IPS DF 6.9 (cell line): ENCODE measurements around the gene OPCML.

Experiments
- DNase-seq: peaks from one replicate; pipeline ENCODE4 v3.0.0-alpha.2; 2013; ENCODE audit warnings: low read depth, low spot score
- H3K27ac ChIP-seq: one replicate; pipeline ENCODE4 v1.5.1; 2013; ENCODE audit warnings: low read length, control low read depth
- H3K27me3 ChIP-seq: 2 replicates; pipeline ENCODE4 v1.6.1; 2013; ENCODE audit warnings: mild to moderate bottlenecking, low read length; ENCODE audit not compliant: control insufficient read depth, insufficient read depth
- H3K36me3 ChIP-seq: 2 replicates; pipeline ENCODE4 v1.6.1; 2013; ENCODE audit warnings: low read length; ENCODE audit not compliant: control insufficient read depth, insufficient read depth
- H3K4me1 ChIP-seq: 2 replicates; pipeline ENCODE4 v1.6.1; 2013; ENCODE audit warnings: low read length; ENCODE audit not compliant: control insufficient read depth, insufficient read depth
- H3K4me3 ChIP-seq: 2 replicates; pipeline ENCODE4 v1.5.1; 2013; ENCODE audit warnings: mild to moderate bottlenecking, low read length
- H3K9me3 ChIP-seq: 2 replicates; pipeline ENCODE4 v1.6.1; 2013; ENCODE audit warnings: low read length, inconsistent platforms; ENCODE audit not compliant: control insufficient read depth, insufficient read depth
- WGBS: extraction: QIAGEN DNeasy Blood & Tissue Kit; methylation state at CpG from one replicate; pipeline ENCODE4 v1.1.7; 2013; ENCODE audit warnings: mixed read lengths, missing lambda C conversion rate; ENCODE audit not compliant: insufficient read length, insufficient coverage; 5-methylcytosine and 5-hydroxymethylcytosine counted together

The OPCML gene

GRCh38 chr11:133425245-133425644, 107.1 kb downstream of the OPCML start:
- Histone ChIP-seq H3K27me3 (no peaks in the 10 kb centered on the region), H3K36me3 (no peaks in the 10 kb centered on the region), H3K4me1 (peaks cover 2% of the 10 kb centered on the region), H3K4me3 (no peak overlapping the region), H3K27ac (no peak overlapping the region), H3K9me3 (no peaks in the 10 kb centered on the region)
- DNase-seq: no peak
- WGBS: no CpG with 5 or more reads among the region's 1 CpG

- Histone ChIP-seq H3K27ac (no peak overlapping the region), H3K9me3 (no peaks in the 10 kb centered on the region), H3K4me1 (no peaks in the 10 kb centered on the region; the same call in 1 of the 2 replicates)
These were observed 114.1 kb downstream of the OPCML start for GRCh38 chr11:133418218-133418617.

GRCh38 chr11:133414506-133414905, 117.8 kb downstream of the OPCML start:
- H3K27ac ChIP-seq: no peak overlapping the region
- H3K27me3 ChIP-seq: no peaks in the 10 kb centered on the region
- no peaks in the 10 kb centered on the region for H3K36me3 ChIP-seq
- H3K9me3 ChIP-seq: no peaks in the 10 kb centered on the region
- DNase-seq: no peak
- no CpG with 5 or more reads among the region's 6 CpGs for WGBS
- H3K4me3 ChIP-seq: no peak overlapping the region
- H3K4me1 ChIP-seq: no peaks in the 10 kb centered on the region

More at GRCh38 chr11:133418218-133418617, 114.1 kb downstream of the OPCML start:
- no peak overlapping the region for H3K4me3 ChIP-seq
- DNase-seq: no peak
- no peaks in the 10 kb centered on the region for H3K27me3 ChIP-seq
- H3K36me3 ChIP-seq: no peaks in the 10 kb centered on the region

- Histone ChIP-seq H3K36me3 (no peaks in the 10 kb centered on the region), H3K4me3 (no peak overlapping the region), H3K4me1 (no peaks in the 10 kb centered on the region), H3K9me3 (no peaks in the 10 kb centered on the region), H3K27ac (no peak overlapping the region), H3K27me3 (no peaks in the 10 kb centered on the region)
- WGBS: no CpG with 5 or more reads among the region's 3 CpGs
- no peak for DNase-seq
These were observed 118.6 kb downstream of the OPCML start for GRCh38 chr11:133413703-133414102.

- Histone ChIP-seq H3K4me3 (no peak overlapping the region), H3K27me3 (no peaks in the 10 kb centered on the region), H3K27ac (no peak overlapping the region), H3K9me3 (no peaks in the 10 kb centered on the region), H3K36me3 (no peaks in the 10 kb centered on the region), H3K4me1 (no peaks in the 10 kb centered on the region)
- no peak for DNase-seq
- WGBS: no CpG with 5 or more reads among the region's 5 CpGs
These were observed 122.5 kb downstream of the OPCML start for GRCh38 chr11:133409799-133410198.

GRCh38 chr11:133408936-133409335, 123.4 kb downstream of the OPCML start:
- H3K36me3 ChIP-seq: no peaks in the 10 kb centered on the region
- no peak overlapping the region for H3K27ac ChIP-seq
- H3K4me1 ChIP-seq: no peaks in the 10 kb centered on the region
- H3K9me3 ChIP-seq: no peaks in the 10 kb centered on the region
- H3K4me3 ChIP-seq: no peak overlapping the region
- WGBS: no CpG with 5 or more reads among the region's 9 CpGs
- DNase-seq: no peak
- H3K27me3 ChIP-seq: no peaks in the 10 kb centered on the region

- H3K27me3 ChIP-seq: no peaks in the 10 kb centered on the region
- H3K36me3 ChIP-seq: no peaks in the 10 kb centered on the region
- WGBS: no CpG with 5 or more reads among the region's 3 CpGs
These were observed 123.9 kb downstream of the OPCML start for GRCh38 chr11:133408402-133408801.

GRCh38 chr11:133406489-133406888, 125.8 kb downstream of the OPCML start:
- H3K27ac ChIP-seq: no peak overlapping the region
- no CpG with 5 or more reads among the region's 4 CpGs for WGBS
- H3K4me1 ChIP-seq: no peaks in the 10 kb centered on the region
- H3K36me3 ChIP-seq: no peaks in the 10 kb centered on the region
- H3K9me3 ChIP-seq: no peaks in the 10 kb centered on the region
- H3K4me3 ChIP-seq: no peak overlapping the region
- no peaks in the 10 kb centered on the region for H3K27me3 ChIP-seq
- no peak for DNase-seq

More at GRCh38 chr11:133408402-133408801, 123.9 kb downstream of the OPCML start:
- Histone ChIP-seq H3K27ac (no peak overlapping the region), H3K4me1 (no peaks in the 10 kb centered on the region), H3K9me3 (no peaks in the 10 kb centered on the region), H3K4me3 (no peak overlapping the region)
- DNase-seq: no peak

- no peak overlapping the region for H3K4me3 ChIP-seq
- H3K36me3 ChIP-seq: no peaks in the 10 kb centered on the region
- no CpG with 5 or more reads among the region's 6 CpGs for WGBS
- no peaks in the 10 kb centered on the region for H3K27me3 ChIP-seq
- DNase-seq: peak; percentile 20
- H3K9me3 ChIP-seq: no peaks in the 10 kb centered on the region
- no peaks in the 10 kb centered on the region for H3K4me1 ChIP-seq
- no peak overlapping the region for H3K27ac ChIP-seq
These were observed 128.4 kb downstream of the OPCML start for GRCh38 chr11:133403900-133404299.

GRCh38 chr11:133402551-133402950, 129.8 kb downstream of the OPCML start:
- no peak overlapping the region for H3K27ac ChIP-seq
- no peaks in the 10 kb centered on the region for H3K27me3 ChIP-seq
- no peaks in the 10 kb centered on the region for H3K9me3 ChIP-seq
- no peak for DNase-seq
- H3K4me3 ChIP-seq: no peak overlapping the region
- 0 out of 2 replicates have a peak, but pooled peaks cover 1% of the 10 kb centered on the region for H3K4me1 ChIP-seq
- WGBS: no CpG with 5 or more reads among the region's 4 CpGs
- H3K36me3 ChIP-seq: no peaks in the 10 kb centered on the region

- no CpG with 5 or more reads among the region's 7 CpGs for WGBS
- Histone ChIP-seq H3K4me1 (0 out of 2 replicates have a peak, but pooled peaks cover 1% of the 10 kb centered on the region), H3K27ac (no peak overlapping the region), H3K27me3 (no peaks in the 10 kb centered on the region), H3K4me3 (no peak overlapping the region), H3K9me3 (no peaks in the 10 kb centered on the region), H3K36me3 (no peaks in the 10 kb centered on the region)
- no peak for DNase-seq
These were observed 132.3 kb downstream of the OPCML start for GRCh38 chr11:133399855-133400625.
